DMS53 (cell line): Measurements from ENCODE around the gene STAP2.

Source experiments
- DNase-seq: peaks from one replicate; lab custom pipeline; 2025; lab: John Stamatoyannopoulos, UW

The STAP2 gene

GRCh38 chr19:4370418-4371041, 31.9 kb upstream of the STAP2 start:
- no peak for DNase-seq

GRCh38 chr19:4369888-4370260, 31.2 kb upstream of the STAP2 start:
- peak; percentile 61 for DNase-seq

GRCh38 chr19:4369109-4369887, 30.7 kb upstream of the STAP2 start:
- peak; percentile 62 for DNase-seq

GRCh38 chr19:4368128-4368820, 29.6 kb upstream of the STAP2 start:
- DNase-seq: no peak

GRCh38 chr19:4367781-4368127, 29.1 kb upstream of the STAP2 start:
- DNase-seq: no peak

GRCh38 chr19:4367336-4367723, 28.7 kb upstream of the STAP2 start:
- no peak for DNase-seq

- no peak for DNase-seq
Measured at GRCh38 chr19:4366666-4367335, 28.2 kb upstream of the STAP2 start.

GRCh38 chr19:4365791-4366665, 27.4 kb upstream of the STAP2 start:
- DNase-seq: no peak

GRCh38 chr19:4365341-4365740, 26.7 kb upstream of the STAP2 start:
- DNase-seq: no peak

- DNase-seq: no peak
Measured at GRCh38 chr19:4363571-4364304, 25.1 kb upstream of the STAP2 start.

- peak; percentile 60 for DNase-seq
Measured at GRCh38 chr19:4362831-4363545, 24.4 kb upstream of the STAP2 start.

- DNase-seq: no peak
Measured at GRCh38 chr19:4362101-4362828, 23.6 kb upstream of the STAP2 start.

GRCh38 chr19:4361152-4362046, 22.8 kb upstream of the STAP2 start:
- no peak for DNase-seq

- no peak for DNase-seq
Measured at GRCh38 chr19:4360641-4361151, 22.1 kb upstream of the STAP2 start.

GRCh38 chr19:4360081-4360569, 21.5 kb upstream of the STAP2 start:
- no peak for DNase-seq

- no peak for DNase-seq
Measured at GRCh38 chr19:4359627-4360000, 21.0 kb upstream of the STAP2 start.

- DNase-seq: no peak
Measured at GRCh38 chr19:4358709-4359626, 20.3 kb upstream of the STAP2 start.
